ENCODE data around the gene NLRP14.

DNA sequence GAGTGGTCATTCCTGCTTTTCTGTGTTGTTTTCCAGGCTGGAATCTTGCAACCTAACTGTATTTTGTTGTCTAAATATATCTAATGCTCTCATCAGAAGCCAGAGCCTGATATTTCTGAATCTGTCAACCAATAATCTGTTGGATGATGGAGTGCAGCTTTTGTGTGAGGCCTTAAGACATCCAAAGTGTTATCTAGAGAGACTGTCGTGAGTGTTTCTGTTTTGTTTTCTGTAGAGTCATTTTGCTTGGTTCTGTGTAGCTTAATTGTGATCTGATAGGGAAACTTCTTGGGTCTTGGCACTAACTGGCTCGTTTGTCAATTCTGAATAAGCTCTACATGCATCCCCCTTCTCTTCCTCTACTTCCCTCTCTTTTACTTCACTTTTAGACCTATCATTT is 37.4 kb downstream of the NLRP14 start:
- TF ChIP-seq RCOR1 (IDR thresholded peaks at IDR 0.05; ENCODE audit: borderline replicate concordance in 1 of 2, low read depth in 2 of 2, low read length in 2 of 2) (no peak), ZNF140 (CRISPR knock-in tag; IDR thresholded peaks at IDR 0.05) (no peak), SIN3A (IDR thresholded peaks at IDR 0.05; ENCODE audit: borderline replicate concordance in 2 of 2, control insufficient read depth in 1 of 2, low read depth in 2 of 2, low read length in 2 of 2) (no peak), THRAP3 (IDR thresholded peaks at IDR 0.05; ENCODE audit: borderline replicate concordance) (no peak), RBM22 (IDR thresholded peaks at IDR 0.05; ENCODE audit: low read depth, low read length, poor library complexity, severe bottlenecking) (no peak), SETDB1 (IDR thresholded peaks at IDR 0.05; ENCODE audit: low read length) (no peak), SMAD2 (IDR thresholded peaks at IDR 0.05; ENCODE audit: low read depth, low read length) (no peak), ZBTB8A (IDR thresholded peaks at IDR 0.05; ENCODE audit: partially characterized antibody) (no peak)
- TF ChIP-seq, protein P1, sequence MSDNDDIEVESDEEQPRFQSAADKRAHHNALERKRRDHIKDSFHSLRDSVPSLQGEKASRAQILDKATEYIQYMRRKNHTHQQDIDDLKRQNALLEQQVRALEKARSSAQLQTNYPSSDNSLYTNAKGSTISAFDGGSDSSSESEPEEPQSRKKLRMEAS (CRISPR knock-in tag; IDR thresholded peaks at IDR 0.05) = no peak
- TF ChIP-seq, protein P2, sequence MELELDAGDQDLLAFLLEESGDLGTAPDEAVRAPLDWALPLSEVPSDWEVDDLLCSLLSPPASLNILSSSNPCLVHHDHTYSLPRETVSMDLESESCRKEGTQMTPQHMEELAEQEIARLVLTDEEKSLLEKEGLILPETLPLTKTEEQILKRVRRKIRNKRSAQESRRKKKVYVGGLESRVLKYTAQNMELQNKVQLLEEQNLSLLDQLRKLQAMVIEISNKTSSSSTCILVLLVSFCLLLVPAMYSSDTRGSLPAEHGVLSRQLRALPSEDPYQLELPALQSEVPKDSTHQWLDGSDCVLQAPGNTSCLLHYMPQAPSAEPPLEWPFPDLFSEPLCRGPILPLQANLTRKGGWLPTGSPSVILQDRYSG (tag; conservative IDR thresholded peaks at IDR 0.05; ENCODE audit: low read depth) = no peak
- TF ChIP-seq, protein P3, sequence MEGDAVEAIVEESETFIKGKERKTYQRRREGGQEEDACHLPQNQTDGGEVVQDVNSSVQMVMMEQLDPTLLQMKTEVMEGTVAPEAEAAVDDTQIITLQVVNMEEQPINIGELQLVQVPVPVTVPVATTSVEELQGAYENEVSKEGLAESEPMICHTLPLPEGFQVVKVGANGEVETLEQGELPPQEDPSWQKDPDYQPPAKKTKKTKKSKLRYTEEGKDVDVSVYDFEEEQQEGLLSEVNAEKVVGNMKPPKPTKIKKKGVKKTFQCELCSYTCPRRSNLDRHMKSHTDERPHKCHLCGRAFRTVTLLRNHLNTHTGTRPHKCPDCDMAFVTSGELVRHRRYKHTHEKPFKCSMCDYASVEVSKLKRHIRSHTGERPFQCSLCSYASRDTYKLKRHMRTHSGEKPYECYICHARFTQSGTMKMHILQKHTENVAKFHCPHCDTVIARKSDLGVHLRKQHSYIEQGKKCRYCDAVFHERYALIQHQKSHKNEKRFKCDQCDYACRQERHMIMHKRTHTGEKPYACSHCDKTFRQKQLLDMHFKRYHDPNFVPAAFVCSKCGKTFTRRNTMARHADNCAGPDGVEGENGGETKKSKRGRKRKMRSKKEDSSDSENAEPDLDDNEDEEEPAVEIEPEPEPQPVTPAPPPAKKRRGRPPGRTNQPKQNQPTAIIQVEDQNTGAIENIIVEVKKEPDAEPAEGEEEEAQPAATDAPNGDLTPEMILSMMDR (IDR thresholded peaks at IDR 0.05 in 2 of 3, conservative IDR thresholded peaks at IDR 0.05 in 1 of 3; ENCODE audit: insufficient read depth in 2 of 3, low read depth in 1 of 3, low read length in 3 of 3) = no peak
- TF ChIP-seq, protein P4, sequence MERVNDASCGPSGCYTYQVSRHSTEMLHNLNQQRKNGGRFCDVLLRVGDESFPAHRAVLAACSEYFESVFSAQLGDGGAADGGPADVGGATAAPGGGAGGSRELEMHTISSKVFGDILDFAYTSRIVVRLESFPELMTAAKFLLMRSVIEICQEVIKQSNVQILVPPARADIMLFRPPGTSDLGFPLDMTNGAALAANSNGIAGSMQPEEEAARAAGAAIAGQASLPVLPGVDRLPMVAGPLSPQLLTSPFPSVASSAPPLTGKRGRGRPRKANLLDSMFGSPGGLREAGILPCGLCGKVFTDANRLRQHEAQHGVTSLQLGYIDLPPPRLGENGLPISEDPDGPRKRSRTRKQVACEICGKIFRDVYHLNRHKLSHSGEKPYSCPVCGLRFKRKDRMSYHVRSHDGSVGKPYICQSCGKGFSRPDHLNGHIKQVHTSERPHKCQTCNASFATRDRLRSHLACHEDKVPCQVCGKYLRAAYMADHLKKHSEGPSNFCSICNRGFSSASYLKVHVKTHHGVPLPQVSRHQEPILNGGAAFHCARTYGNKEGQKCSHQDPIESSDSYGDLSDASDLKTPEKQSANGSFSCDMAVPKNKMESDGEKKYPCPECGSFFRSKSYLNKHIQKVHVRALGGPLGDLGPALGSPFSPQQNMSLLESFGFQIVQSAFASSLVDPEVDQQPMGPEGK (CRISPR knock-in tag; IDR thresholded peaks at IDR 0.05; ENCODE audit: borderline replicate concordance) = no peak

Measured in K562 (cell line).